Stimulated activated CD4-positive, alpha-beta T cell treated with anti-CD3 and anti-CD28 coated beads, TNF-alpha, amount 100 ng/mL, for 48 hours (primary cell): ENCODE data around the gene RAB1B.

ENCODE experiments used
- DNase-seq, 3 donors: peaks; one replicate each; pipeline ENCODE4 v3.0.0-alpha.2; 2020; ENCODE audit warnings: low read depth in 3 of 3

RAB1B gene

GRCh38 chr11:66284526-66285078, 16.2 kb downstream of the RAB1B start:
- no peak for DNase-seq

- DNase-seq, result no peak
Observed at GRCh38 chr11:66285250-66285947, 17.0 kb downstream of the RAB1B start.

DNA sequence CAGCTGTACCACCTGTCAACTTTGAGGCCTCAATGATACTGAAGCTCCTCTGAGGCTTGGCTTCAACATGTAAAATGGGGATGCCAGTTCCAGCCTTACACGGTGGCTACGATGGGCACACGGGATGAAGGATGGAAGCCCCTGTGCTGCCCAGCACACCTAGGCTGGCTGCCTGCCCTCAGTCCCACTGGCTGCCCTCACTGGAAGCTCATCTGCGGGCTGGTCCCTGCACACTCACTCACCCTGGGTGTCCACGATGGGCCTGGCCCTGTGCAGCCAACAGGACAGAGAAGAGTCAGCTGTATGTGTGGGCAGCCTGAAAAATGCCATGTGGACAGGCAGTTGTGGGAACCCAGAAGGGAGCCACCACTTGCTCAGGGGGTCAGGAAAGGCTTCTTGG, 18.3 kb downstream of the RAB1B start:
- no peak for DNase-seq

DNA sequence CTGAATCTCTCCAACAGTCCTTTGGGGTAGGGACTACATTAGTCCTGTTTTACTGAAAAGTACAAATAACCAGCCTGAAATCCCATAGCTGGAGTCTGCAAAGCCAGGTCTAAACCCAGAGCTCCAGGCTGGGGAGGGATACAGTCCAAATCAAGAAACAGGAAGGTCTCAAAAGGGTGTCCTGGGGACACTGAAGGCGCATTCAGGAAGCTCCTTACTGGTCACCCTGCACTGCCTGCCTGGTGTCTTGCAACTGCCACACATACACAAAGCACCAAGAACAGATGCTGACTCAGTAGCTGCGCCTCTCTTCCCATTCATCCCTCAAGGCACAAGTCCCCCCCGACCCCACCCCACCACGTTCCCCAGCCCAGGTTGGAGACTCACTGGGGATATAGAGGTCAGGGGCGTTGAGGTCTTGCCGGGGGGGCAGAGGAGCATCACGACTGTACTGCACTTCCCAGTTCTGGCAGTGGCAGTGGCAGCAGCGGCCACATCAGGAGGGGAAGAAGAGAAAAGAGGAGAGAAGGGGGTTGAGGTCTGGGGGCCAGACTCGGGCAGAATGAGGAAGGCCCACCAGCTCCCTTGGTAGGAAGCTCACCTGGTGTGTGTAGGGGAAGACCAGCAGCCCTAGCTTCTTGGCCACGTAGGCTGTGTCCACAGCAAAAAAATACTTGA, 18.9 kb downstream of the RAB1B start:
- no peak for DNase-seq

GRCh38 chr11:66287889-66288670, 19.6 kb downstream of the RAB1B start:
- no peak for DNase-seq

- peak; percentile 95 to 99 (median 98) for DNase-seq
Observed at GRCh38 chr11:66288671-66289547, 20.5 kb downstream of the RAB1B start, which contains the start of gene YIF1A. Gene YIF1A (minus strand): TSS chr11:66289143. CDS start chr11:66288985, 158 bp downstream.

GRCh38 chr11:66289548-66290329, 21.3 kb downstream of the RAB1B start:
- DNase-seq, result peak; percentile 67 to 80 (median 75)

DNA sequence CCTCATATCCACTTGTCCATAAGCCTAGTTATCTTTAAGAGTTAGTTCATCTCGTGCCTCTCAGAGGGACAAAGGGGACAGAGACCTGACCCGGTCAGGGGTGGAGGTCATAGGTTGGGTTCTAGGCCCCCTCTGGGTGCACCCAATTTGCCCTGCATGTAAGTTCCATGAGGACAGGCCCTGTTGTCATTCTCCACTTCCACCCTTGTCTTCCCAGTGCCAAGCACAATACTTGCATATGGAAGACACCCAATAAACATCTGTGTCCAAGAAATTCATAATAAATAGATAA, 21.8 kb downstream of the RAB1B start:
- DNase-seq, result no peak

- DNase-seq, result no peak
Observed at GRCh38 chr11:66291303-66291705, 22.9 kb downstream of the RAB1B start.

DNA sequence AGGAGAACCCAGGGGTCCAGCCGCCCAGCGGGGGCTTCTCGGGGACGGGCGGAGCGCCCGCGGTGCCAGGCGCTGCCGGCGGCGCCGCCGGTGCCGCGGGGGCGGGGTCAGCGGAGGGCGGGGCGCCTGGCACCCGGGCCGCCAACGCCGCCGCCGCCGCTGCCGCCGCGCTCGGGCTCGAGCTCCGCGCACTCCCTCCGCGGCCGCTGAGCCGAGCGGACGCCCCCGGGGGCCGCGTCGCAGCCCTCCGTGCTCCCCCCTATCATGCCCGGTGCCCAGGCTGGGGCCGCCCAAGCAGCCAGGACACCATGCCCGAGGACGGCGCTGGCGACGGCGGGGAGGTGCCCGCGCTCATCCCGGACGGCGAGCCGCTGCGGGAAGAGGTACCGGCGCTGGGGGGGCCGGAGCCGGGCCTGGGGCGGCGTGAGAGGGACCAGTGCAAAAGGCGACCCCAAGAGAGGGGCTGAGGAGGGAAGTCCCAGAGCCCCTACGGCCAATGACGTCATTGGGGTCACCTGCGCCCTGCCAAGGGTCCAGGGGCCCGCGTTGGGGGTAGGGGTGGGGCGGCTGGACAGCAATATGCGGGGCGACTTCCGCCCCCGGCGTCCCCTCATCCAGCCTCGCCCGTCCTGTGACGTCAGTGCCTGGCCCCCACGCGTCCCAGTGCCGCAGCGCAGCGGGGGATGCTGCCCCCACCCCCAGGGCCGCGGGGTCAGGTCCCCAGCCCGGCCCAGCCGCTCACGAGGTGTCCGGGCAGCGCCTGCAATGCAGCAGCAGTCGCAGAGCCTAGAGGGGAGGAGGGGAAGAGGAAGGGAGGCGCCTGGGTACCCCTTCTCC, 23.5 kb downstream of the RAB1B start, which contains the start of gene TMEM151A:
TSS of gene TMEM151A (plus strand) at position 189 of the 837 bp plus-strand sequence. CDS start at position 309, 120 bp downstream.
- no peak for DNase-seq

- DNase-seq, result no peak
Observed at GRCh38 chr11:66292543-66293332, 24.3 kb downstream of the RAB1B start.

DNA sequence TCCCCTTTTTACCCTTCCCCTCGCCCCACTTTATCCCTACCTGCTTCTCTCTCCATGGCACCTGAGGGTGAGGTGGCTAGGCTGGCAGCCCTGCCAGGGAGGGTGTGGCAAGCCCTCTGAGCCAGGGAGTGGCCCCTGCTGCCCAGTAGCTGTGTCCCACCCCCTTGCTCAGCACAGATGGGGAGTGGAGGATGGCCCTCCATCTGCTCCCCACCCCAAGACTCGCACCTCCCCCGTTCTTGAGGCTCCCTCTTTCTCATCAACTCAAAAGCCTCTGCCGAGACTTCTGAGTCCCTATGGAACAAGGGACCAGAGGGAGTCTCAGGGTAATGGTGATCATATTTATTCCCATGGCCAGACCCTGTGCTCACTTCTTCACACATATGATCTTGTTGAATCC, 24.9 kb downstream of the RAB1B start:
- DNase-seq, result no peak

DNA sequence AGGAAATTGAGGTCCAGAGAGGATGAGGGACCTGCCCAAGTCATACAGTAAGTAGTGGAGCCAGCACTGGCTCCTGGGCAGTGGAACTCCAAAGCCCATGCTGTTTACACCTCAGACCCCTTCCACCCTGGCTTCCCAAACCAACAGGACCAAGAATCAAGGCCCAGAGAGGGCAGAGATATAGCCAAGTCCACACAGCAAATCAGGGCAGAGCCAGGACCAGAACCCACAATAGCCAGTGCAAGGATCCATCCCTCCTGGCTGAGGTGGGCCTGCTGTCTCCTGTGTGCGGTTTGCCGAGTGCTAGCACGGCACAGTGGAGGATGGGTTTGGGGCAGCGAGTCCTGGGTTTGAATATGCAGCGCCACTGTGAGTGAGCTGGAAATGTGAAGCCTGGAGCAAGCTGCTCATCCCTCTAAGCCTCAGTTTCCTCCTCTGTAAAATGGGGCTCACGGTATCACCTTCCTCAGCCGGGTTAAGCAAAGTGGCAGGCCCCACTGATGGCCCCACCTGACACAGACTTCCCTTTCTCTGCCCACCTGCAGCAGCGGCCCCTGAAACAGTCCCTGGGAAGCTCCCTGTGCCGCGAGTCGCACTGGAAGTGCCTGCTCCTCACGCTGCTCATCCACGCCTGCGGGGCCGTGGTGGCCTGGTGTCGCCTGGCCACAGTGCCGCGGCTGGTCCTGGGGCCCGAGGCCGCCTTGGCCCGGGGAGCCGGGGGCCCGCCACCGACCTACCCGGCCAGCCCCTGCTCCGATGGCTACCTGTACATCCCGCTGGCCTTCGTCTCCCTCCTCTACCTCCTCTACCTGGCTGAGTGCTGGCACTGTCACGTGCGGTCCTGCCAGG, 25.6 kb downstream of the RAB1B start:
- DNase-seq, result no peak

- no peak for DNase-seq
Observed at GRCh38 chr11:66294626-66295620, 26.5 kb downstream of the RAB1B start.

DNA sequence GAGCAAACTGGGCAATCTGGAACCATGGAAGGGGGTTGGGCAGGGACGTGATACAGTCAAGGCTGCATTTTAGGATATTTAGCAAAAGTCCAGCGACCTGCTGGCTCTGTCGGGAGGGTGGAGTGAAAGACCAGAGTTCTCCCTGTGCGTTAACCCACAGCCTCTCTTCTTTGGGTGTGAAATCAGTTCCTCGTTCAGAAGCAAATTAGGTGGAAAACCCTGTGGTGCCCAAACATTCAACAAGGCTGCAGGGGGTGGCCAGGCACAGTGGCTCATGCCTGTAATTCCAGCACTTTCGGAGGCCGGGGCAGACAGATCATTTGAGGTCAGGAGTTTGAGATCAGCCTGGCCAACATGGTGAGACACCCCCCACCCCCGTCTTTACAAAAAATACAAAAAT, 29.2 kb downstream of the RAB1B start:
- no peak for DNase-seq

DNA sequence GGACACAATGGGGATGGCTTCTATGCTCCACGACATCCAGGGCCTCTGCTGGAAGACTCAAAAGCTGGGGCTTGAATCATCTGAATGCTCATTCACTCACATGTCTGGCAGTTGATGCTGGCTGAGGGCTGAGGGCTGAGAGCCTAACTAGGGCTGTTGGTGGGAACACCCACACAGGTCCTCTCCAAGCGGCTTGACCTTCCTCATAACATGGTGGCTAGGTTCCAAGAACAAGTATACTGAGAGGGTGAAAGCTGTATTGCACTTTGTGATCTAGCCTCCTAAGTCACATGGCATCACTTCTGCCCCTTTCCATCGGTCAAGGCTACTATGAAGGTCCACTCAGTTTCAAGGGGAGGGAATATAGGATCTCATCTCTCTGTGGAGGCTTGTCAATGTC, 30.7 kb downstream of the RAB1B start:
- no peak for DNase-seq

GRCh38 chr11:66302656-66303055, 34.2 kb downstream of the RAB1B start:
- no peak for DNase-seq
